HG02642 (cell line): ENCODE data around the gene ANO10.

Experiments used
- ATAC-seq: cut with Tn5 transposase; IDR thresholded peaks from one replicate; pipeline ENCODE4 v1.9.1; 2021; ENCODE audit warnings: mild to moderate bottlenecking; ENCODE audit not compliant: unreplicated experiment, poor library complexity

Gene ANO10

GRCh38 chr3:43331381-43331780, 290.4 kb downstream of the ANO10 start:
- no peak for ATAC-seq

DNA sequence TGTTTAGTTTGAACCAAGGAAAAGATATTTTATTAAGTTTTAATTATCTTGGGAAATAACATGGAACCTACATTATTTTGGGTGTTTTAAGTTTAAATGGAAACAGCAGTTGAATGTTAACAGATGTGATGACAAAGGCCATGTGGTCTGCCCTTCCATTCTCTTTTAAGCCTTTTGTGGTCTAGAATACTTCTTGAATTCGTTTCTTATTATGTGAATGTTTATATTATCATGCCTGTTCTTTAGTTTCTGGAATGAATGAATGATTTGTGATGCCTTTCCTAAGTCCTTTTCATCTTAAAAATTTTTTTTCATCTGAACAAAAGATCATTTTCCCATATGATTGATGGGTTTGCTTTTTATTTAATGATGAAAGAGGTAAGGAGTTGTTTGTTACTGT, 290.8 kb downstream of the ANO10 start:
- no peak for ATAC-seq

GRCh38 chr3:43328653-43329052, 293.2 kb downstream of the ANO10 start:
- no peak for ATAC-seq

DNA sequence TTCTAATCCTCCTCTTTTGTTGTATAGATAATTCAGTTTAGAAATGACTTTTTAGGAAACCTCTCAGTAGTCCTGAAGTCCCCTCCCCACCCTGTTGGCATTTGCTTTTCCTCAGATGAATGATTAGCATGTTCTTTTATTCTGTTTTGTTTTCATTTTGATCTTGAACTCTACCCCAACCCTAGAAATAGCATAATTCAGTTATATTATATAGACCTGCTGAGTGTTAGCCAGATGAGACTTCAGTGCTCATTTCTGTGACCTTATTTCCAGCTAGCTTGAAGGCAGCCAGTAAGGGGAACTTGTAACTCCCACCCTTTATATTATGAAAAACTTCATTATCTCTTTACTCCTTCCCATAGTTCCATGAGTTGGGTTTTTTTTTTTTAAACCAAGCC, 294.2 kb downstream of the ANO10 start:
- ATAC-seq, result no peak

GRCh38 chr3:43326891-43327581, 294.8 kb downstream of the ANO10 start:
- no peak for ATAC-seq

DNA sequence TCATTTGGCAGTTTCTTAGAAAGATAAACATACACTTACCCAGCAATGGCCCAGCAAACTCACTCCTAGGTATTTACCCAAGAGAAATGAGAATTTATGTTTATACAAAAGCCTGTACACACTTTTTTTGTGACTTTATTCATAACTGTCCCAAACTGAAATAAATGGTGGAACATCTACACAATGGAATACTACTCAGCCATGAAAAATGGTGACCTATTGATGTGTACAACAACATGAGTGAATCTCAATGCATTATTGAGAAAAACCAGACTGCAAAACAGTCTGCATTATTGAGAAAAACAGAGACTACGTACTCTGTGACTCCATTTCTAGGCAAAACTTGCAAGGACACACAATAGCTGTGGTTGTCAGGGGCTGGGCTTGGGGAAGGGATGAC, 298.3 kb downstream of the ANO10 start:
- ATAC-seq, result no peak

DNA sequence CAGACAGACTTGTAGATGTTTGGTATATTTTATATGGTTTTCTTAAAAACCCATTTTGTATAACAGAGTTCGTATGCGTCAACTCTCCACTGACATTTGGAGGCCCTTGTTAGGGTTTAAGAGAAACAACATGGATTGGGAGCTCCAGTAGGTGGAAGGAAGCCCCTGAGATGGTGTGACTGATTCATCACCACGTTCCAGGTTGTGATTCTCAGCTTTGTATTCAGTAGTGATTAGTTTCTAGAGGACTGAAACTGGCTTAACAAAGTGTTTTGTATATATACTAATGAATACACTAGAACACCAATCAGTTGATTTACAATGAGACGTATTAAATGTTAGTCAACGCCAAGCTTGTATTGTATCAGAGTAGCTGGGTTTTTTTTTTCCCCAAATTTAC, 301.5 kb downstream of the ANO10 start:
- no peak for ATAC-seq

DNA sequence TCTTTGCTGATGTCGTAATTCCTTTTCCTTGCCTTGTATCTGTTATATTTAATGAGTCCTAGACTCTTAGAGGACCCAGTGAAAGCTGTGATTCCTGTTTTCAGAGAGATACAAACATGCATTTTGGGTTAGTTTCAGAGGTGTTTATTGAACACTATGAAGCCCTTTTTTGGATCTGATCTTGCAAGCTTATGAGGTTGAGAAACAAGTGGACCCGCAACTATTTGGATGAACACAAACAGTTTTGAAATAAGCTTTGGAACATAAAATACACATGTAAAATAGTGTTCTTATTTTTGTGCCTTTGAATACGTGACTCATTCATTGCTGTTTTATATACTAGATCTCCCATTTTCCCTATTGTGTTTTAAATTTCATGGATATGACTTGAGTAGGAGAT, 302.0 kb downstream of the ANO10 start:
- no peak for ATAC-seq

DNA sequence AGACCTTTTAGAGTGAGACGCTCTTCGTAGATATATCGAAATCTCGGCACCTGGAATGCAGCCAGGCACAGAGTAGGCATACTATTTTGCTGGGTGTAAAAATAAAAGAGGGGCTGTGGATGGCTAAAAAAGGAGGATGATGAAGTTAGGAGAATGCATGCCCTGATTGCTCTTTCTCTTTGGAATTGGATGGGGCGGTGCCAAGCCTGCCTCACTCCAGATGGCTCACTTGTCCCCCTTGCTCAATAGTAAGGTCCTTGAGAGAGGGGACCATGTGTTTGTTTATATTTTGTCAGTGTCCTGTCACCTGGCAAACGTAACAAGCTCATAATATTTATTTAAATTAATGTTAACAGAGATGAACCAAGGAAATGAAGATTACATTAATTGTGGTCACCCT, 302.4 kb downstream of the ANO10 start:
- ATAC-seq, result no peak

DNA sequence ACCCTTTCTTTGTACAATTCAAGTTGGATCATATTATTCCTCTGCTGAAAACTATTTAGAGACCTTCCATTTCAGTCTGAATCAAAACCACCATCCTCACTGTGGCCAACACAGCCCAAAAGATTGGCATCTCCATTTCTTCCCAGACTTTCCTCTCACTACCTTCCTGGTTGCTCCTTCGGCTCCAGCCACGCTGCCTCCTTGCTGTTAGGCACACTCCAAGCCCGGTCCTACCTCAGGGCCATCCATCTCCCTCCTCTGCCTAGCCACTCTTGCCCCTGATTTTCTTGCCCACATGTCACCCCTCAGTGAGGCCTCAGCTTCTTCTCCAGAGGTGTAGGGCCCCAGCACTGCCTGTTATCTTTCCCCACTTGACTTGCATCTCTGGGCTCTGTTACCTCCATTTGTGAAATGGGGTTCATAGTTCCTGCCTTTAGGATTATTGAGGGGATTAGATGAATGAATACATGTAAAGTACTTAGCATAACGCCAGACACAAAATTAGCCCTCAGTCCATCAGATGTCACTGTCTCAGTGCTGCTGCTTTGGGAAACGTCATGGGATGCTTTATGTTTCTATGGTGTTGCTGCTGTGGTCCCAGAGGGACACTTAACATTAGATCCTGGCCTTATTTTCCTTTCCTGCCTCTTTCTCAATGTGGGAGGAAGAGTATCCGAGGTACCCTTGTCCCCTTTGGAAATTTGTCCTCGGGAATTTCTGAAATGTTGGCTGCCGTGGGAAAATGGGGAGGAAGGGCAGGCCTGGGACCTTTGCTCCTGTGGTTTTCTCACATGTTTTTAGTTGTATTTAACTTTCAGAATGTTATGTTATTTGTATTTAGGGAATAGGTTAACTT, 304.1 kb downstream of the ANO10 start:
- no peak for ATAC-seq

DNA sequence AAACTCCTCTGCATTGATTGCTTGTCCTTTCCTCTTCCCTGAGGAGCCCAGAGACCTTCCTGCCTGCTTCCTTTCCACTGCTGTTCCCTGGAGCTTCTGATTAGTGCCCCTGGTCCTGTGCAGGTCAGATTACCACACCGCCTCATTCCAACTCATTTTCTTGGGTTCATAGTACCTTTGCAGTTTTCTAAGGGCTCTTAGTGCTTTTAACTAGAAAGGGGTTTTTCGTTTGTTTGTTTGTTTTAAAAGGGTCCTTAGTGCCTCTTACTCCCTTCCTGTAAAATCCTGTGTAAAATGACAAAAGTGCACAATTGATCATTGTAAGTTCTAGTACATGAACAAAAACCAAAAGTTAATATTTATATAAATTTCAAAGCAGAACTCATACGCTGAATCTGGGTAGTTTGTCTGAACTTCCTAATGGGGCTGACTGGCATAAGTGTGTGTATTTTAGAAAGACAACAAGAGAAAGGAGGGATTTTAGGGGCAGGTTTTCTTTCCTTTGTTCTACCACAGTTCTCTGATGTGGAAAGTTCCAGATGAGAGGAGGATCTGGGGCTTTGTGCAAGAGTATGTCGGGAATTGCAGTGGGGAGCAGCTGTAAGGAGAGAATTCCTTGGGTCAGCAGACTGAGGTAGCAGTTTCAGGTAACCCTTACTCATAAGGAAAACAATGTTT, 304.9 kb downstream of the ANO10 start:
- no peak for ATAC-seq
